Transverse colon (tissue), 4 donors: ENCODE results near the gene TMEM89. TPM values are rescaled to one million over a fixed set of nuclear protein-coding genes. Genes with fewer than 3 reads are reported as not detected.

Source experiments
- DNase-seq: peaks from one replicate; pipeline ENCODE4 v3.0.0-alpha.2; 2019
- H3K27ac ChIP-seq, 4 donors: fragments of 200-600 bp; sonication (generic); 2 replicates each; pipeline ENCODE4 v1.5.1; 2016 to 2018; ENCODE audit warnings: inconsistent platforms in 4 of 4
- H3K27me3 ChIP-seq: fragments of 200-600 bp; sonication (generic); 2 replicates; pipeline ENCODE4 v1.5.1; 2017; ENCODE audit warnings: inconsistent platforms
- H3K36me3 ChIP-seq, 4 donors: fragments of 200-600 bp; sonication (generic); 2 replicates each; pipeline ENCODE4 v1.5.1; 2017 to 2019; ENCODE audit warnings: inconsistent platforms in 4 of 4
- H3K4me1 ChIP-seq, 4 donors: fragments of 200-600 bp; sonication (generic); 2 replicates each; pipeline ENCODE4 v1.5.1; 2017 to 2020; ENCODE audit warnings: inconsistent platforms in 4 of 4
- H3K4me3 ChIP-seq, 4 donors: fragments of 200-600 bp; sonication (generic); 1 replicate in 1 of 4; 2 replicates in 3 of 4; pipeline versions ENCODE4 v1.5.1 to v1.6.1; 2017 to 2019; ENCODE audit warnings: inconsistent platforms in 4 of 4
- H3K9me3 ChIP-seq, 2 donors: fragments of 200-600 bp; sonication (generic); 2 replicates each; pipeline ENCODE4 v1.5.1; 2017 to 2019; ENCODE audit warnings: inconsistent platforms in 2 of 2
- EP300 ChIP-seq: sonication (generic); formaldehyde crosslinking; IDR thresholded peaks from one replicate; pipeline ENCODE4 v1.6.1; 2017; ENCODE audit warnings: antibody characterized with exemption, low read depth
- POLR2A ChIP-seq: fragments of 450-650 bp; IDR thresholded peaks from one replicate; pipeline ENCODE4 v1.6.1; 2016; ENCODE audit warnings: antibody characterized with exemption, mild to moderate bottlenecking, moderate library complexity
- POLR2AphosphoS5 ChIP-seq, 3 donors: sonication (generic); formaldehyde crosslinking; IDR thresholded peaks; one replicate each; pipeline ENCODE4 v1.6.1; 2016; ENCODE audit warnings: antibody characterized with exemption in 3 of 3
- WGBS, 2 donors: methylation state at CpG; one replicate each; pipeline ENCODE4 v1.1.5; 2018; ENCODE audit warnings: low coverage in 1 of 2; 5-methylcytosine and 5-hydroxymethylcytosine counted together
- in situ Hi-C, 4 donors: fragments of 200-750 bp; cut with MboI; loops; one replicate each; pipeline versions ENCODE4 v1.15.0 to v1.15.1; 2017; ENCODE audit warnings: low sequenced_read_pairs in 3 of 4, low pct_ligation_motif_present in 1 of 4, low pct_unique_long_range_greater_than_20kb in 1 of 4
- intact Hi-C: fragments of 100-400 bp; cut with DNase I; formaldehyde crosslinking; loops from one replicate; pipeline ENCODE4 v1.15.1; 2023; ENCODE audit warnings: low total_unique reads
- total RNA-seq, 4 donors: library from RNA; depleted of rRNA; stranded (reverse); fragments of >200 nt; gene quantifications; one replicate each; pipeline ENCODE4 v1.1.0, GENCODE V29; 2016
- TF ChIP-seq, protein P1 (sequence below), 5 experiments: fragments of 200-600 bp in 3 of 5; fragments of 450-650 bp in 2 of 5; sonication (generic) in 3 of 5; IDR thresholded peaks; 1 replicate in 2 of 5; 2 replicates in 3 of 5; pipeline ENCODE4 v1.5.1; 2016 to 2017; ENCODE audit warnings: antibody characterized with exemption in 5 of 5, inconsistent platforms in 3 of 5, mild to moderate bottlenecking in 2 of 5, moderate library complexity in 1 of 5

TMEM89 gene
- total RNA-seq, 4 donors from 2014 or later, result 13.1 TPM; not detected in 3

DNA sequence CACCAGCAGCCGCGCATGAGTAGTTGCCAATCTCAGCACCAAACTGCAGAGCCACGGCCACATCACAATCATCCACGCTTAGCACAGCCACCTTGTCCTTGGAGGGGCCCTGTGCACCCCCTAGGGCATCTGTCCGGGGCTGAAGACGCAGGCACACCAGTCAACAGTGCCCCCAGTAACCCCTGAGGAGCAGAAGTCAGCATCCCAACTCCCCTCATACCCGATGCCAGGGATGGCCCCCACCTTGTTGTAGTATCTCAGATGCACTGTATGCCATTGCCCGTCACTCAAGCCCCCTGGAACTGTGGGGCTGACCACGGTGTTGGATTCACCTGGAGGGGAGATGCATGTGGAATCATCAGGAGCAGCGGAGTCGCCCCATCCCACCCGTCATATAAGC is 33.5 kb upstream of the TMEM89 start:
- Histone ChIP-seq H3K9me3 (no peaks in the 10 kb centered on the region), H3K27me3 (no peaks in the 10 kb centered on the region), H3K36me3 (no peaks in the 10 kb centered on the region), H3K4me3 (no peak overlapping the region), H3K4me1 (peaks cover 0 to 14% (median 6%) of the 10 kb centered on the region in 4 donors), H3K27ac (no peak overlapping the region)
- no peak for DNase-seq
- intact Hi-C loops (no loop called here), in situ Hi-C loops (no loop called here)
- 94% methylated on average over 12 of the region's 12 CpGs; no CpG with 5 or more reads in 1 of the 2 donors for WGBS, 2 donors
- TF ChIP-seq, protein P1, sequence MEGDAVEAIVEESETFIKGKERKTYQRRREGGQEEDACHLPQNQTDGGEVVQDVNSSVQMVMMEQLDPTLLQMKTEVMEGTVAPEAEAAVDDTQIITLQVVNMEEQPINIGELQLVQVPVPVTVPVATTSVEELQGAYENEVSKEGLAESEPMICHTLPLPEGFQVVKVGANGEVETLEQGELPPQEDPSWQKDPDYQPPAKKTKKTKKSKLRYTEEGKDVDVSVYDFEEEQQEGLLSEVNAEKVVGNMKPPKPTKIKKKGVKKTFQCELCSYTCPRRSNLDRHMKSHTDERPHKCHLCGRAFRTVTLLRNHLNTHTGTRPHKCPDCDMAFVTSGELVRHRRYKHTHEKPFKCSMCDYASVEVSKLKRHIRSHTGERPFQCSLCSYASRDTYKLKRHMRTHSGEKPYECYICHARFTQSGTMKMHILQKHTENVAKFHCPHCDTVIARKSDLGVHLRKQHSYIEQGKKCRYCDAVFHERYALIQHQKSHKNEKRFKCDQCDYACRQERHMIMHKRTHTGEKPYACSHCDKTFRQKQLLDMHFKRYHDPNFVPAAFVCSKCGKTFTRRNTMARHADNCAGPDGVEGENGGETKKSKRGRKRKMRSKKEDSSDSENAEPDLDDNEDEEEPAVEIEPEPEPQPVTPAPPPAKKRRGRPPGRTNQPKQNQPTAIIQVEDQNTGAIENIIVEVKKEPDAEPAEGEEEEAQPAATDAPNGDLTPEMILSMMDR (IDR thresholded peaks at IDR 0.05), result no peak
- TF ChIP-seq POLR2A (no peak), POLR2AphosphoS5 (IDR thresholded peaks at IDR 0.05) (no peak), EP300 (no peak)

DNA sequence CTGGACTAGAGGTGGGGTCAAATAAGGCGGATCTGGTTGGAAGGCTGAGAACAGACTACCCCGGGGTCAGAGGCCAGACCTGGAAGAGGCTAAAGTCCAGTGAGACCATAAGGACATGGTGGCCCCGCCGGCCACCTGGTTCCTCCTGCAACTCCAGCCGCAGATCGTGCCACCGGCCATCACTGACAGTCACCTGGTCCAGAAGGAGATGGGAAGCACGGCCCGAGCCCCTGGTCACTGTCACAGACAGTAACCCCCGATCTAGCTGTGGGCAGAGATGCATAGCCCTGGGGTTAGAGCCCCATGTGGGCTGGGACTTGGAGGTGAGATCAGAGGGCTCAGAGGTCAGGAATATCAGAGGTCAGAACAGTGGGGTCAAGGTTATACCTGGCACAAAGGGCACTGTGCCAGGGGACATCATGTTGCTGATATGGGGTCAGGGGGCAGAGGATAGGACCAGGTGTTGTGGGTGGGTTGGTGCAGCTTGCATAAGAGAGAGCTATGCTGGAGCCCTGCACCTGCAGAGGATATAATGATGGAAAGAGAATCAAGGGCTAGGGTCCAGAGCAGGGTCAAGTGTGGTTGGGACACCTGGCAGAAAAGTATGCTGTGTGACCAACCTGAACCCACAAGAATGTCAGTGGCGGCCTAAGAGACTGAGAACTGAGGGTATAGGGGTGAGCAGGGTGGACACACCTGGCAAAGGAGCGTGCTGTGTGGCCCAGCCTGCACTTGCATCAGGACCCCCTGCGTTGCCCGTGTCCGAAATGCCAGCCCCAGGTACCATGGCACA is 31.6 kb upstream of the TMEM89 start:
- in situ Hi-C loops (no loop called here), intact Hi-C loops (loop anchor here (1.0 kb wide), 1 partner anchor 131 kb away; no protein-coding TSS in a partner anchor)
- no peak overlapping the region for H3K27ac ChIP-seq
- 82 to 94% methylated on average over 3 to 15 of the region's 15 CpGs for WGBS, 2 donors
- H3K9me3 ChIP-seq, result no peaks in the 10 kb centered on the region
- TF ChIP-seq POLR2AphosphoS5 (IDR thresholded peaks at IDR 0.05), result no peak
- no peak for TF ChIP-seq POLR2A
- TF ChIP-seq EP300, result no peak
- TF ChIP-seq, protein P1 (IDR thresholded peaks at IDR 0.05), result no peak
- DNase-seq, result no peak
- no peak overlapping the region for H3K4me3 ChIP-seq
- no peaks in the 10 kb centered on the region for H3K27me3 ChIP-seq
- H3K4me1 ChIP-seq, result peaks cover 0 to 14% (median 6%) of the 10 kb centered on the region in 4 donors
- H3K36me3 ChIP-seq, result no peaks in the 10 kb centered on the region

DNA sequence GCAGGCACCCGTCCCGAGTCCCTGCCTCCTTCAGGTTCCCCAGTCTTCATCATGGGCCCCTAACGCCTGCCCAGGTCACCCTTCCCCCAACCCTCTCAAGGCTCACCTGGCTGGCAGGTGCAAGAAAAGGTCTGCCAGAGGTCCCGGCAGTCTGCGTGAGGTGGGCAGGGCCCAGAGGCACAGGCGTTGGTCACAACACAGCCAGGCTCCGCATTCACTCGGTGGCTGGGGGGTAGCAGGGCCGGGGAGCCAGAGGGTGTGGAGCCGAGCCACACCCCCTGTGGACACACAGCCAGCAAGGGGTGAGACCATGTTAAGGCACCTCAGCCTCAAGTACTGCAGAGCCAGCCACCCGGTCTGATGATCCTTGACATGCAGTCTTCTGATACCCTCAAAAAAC is 30.2 kb upstream of the TMEM89 start:
- TF ChIP-seq EP300 (no peak), POLR2AphosphoS5 (IDR thresholded peaks at IDR 0.05) (no peak), POLR2A (no peak)
- TF ChIP-seq, protein P1 (IDR thresholded peaks at IDR 0.05), result no peak
- Histone ChIP-seq H3K27ac (no peak overlapping the region), H3K9me3 (no peaks in the 10 kb centered on the region), H3K27me3 (no peaks in the 10 kb centered on the region), H3K36me3 (no peaks in the 10 kb centered on the region), H3K4me3 (no peak overlapping the region), H3K4me1 (peaks cover 0 to 14% (median 6%) of the 10 kb centered on the region in 4 donors)
- in situ Hi-C loops, result no loop called here
- 81% methylated on average over 11 of the region's 11 CpGs; no CpG with 5 or more reads in 1 of the 2 donors for WGBS, 2 donors
- intact Hi-C loops, result loop anchor here (1.0 kb wide), 1 partner anchor 129 kb away; no protein-coding TSS in a partner anchor
- no peak for DNase-seq

DNA sequence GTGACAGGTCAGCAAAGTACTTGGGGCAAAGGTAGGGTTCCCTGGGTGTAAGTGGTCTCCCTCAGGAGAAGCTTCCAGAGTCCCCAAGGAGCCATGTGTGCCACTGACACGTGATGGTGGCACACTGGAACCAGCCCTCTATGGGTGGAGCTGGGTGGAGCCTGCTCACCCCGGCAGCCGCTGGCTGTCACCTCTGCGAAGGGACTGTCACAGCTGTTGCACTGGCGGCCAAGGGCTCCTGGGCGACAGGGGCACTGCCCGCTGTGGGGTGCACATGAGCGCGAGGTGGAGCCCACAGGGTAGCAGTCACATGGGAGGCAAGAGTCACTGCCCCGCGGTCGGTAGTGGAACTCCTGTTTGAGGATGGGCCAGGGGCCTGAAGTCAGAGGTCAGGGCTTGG is 29.2 kb upstream of the TMEM89 start:
- WGBS, 2 donors, result 81% methylated on average over 12 of the region's 12 CpGs; no CpG with 5 or more reads in 1 of the 2 donors
- in situ Hi-C loops, result no loop called here

More for the DNA sequence above, 29.2 kb upstream of the TMEM89 start:
- peaks cover 0 to 4% (median 2%) of the 10 kb centered on the region in 4 donors for H3K4me1 ChIP-seq
- no peaks in the 10 kb centered on the region for H3K27me3 ChIP-seq
- no peaks in the 10 kb centered on the region for H3K36me3 ChIP-seq
- DNase-seq, result no peak
- H3K27ac ChIP-seq, result no peak overlapping the region
- H3K4me3 ChIP-seq, result no peak overlapping the region
- TF ChIP-seq EP300 (no peak), POLR2AphosphoS5 (IDR thresholded peaks at IDR 0.05) (no peak), POLR2A (no peak)
- TF ChIP-seq, protein P1 (IDR thresholded peaks at IDR 0.05), result no peak
- intact Hi-C loops, result no loop called here
- H3K9me3 ChIP-seq, result no peaks in the 10 kb centered on the region
